K562 treated with DMSO at 1 percent for 24 hours (cell line): Measurements from ENCODE around the gene CCSAP. TPM values are rescaled to one million over a fixed set of nuclear protein-coding genes. Genes with fewer than 3 reads are reported as not detected.

Experiments used
- total RNA-seq: library from RNA; unstranded; fragments of 300-600 nt; gene quantifications from 2 replicates; pipeline ENCODE4 v1.2.3, GENCODE V29; 2022; ENCODE audit warnings: low read depth; ENCODE audit not compliant: insufficient read depth

The CCSAP gene, protein sequence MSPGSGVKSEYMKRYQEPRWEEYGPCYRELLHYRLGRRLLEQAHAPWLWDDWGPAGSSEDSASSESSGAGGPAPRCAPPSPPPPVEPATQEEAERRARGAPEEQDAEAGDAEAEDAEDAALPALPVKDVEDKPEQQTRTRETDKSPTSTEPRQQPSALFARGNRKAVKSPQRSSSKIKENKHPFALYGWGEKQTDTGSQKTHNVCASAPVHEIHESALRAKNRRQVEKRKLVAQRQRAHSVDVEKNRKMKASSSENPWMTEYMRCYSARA
- total RNA-seq = 7.0 and 7.5 TPM in 2 replicates

GRCh38 chr1:229342656-229343569 is at the start of gene CCSAP:
TSS of gene CCSAP (minus strand) at chr1:229343047. CDS start at chr1:229342465, 582 bp downstream.

Other genes with a start within 250 kb of the CCSAP start
- gene RAB4A, start 71.9 kb downstream of the CCSAP start, total RNA-seq = 40.6 and 44.8 TPM in 2 replicates
- gene ACTA1, start 91.0 kb upstream of the CCSAP start, total RNA-seq = 0.70 TPM in 1 of 2 replicates, not detected in the other
- gene NUP133, start 165.3 kb upstream of the CCSAP start, total RNA-seq = 30.1 and 45.0 TPM in 2 replicates
- 16.5 and 18.2 TPM in 2 replicates for gene ABCB10, start 215.7 kb upstream of the CCSAP start, total RNA-seq